Measurements from ENCODE around the gene CAMK2N1. TPM values are rescaled to one million over a fixed set of nuclear protein-coding genes. Genes with fewer than 3 reads are reported as not detected.

The CAMK2N1 gene
- total and polyA plus RNA-seq, 2 of the 13 experiments (the other 11 are each of a cell fraction or from before 2014, with no cell fraction given): 38.0 to 38.6 TPM

- TF ChIP-seq, protein P1, sequence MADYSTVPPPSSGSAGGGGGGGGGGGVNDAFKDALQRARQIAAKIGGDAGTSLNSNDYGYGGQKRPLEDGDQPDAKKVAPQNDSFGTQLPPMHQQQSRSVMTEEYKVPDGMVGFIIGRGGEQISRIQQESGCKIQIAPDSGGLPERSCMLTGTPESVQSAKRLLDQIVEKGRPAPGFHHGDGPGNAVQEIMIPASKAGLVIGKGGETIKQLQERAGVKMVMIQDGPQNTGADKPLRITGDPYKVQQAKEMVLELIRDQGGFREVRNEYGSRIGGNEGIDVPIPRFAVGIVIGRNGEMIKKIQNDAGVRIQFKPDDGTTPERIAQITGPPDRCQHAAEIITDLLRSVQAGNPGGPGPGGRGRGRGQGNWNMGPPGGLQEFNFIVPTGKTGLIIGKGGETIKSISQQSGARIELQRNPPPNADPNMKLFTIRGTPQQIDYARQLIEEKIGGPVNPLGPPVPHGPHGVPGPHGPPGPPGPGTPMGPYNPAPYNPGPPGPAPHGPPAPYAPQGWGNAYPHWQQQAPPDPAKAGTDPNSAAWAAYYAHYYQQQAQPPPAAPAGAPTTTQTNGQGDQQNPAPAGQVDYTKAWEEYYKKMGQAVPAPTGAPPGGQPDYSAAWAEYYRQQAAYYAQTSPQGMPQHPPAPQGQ (CRISPR knock-in tag; IDR thresholded peaks at IDR 0.05; ENCODE audit: borderline replicate concordance): no peak
- no peak; the same call in 1 of the 2 replicates for TF ChIP-seq SPEN (CRISPR knock-in tag; IDR thresholded peaks at IDR 0.05; ENCODE audit: low read depth)
- TF ChIP-seq, protein P2, sequence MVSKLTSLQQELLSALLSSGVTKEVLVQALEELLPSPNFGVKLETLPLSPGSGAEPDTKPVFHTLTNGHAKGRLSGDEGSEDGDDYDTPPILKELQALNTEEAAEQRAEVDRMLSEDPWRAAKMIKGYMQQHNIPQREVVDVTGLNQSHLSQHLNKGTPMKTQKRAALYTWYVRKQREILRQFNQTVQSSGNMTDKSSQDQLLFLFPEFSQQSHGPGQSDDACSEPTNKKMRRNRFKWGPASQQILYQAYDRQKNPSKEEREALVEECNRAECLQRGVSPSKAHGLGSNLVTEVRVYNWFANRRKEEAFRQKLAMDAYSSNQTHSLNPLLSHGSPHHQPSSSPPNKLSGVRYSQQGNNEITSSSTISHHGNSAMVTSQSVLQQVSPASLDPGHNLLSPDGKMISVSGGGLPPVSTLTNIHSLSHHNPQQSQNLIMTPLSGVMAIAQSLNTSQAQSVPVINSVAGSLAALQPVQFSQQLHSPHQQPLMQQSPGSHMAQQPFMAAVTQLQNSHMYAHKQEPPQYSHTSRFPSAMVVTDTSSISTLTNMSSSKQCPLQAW (CRISPR knock-in tag; IDR thresholded peaks at IDR 0.05): peak; percentile 30; the same call in 1 of the 2 replicates
- TF ChIP-seq SMAD9 (CRISPR knock-in tag; IDR thresholded peaks at IDR 0.05): no peak
- no peak for TF ChIP-seq SMARCC2 (IDR thresholded peaks at IDR 0.05)
- TF ChIP-seq MIXL1 (CRISPR knock-in tag; IDR thresholded peaks at IDR 0.05): no peak
- TF ChIP-seq ADNP (CRISPR knock-in tag; IDR thresholded peaks at IDR 0.05): no peak
- no peak for TF ChIP-seq ZFP82 (CRISPR knock-in tag; IDR thresholded peaks at IDR 0.05; ENCODE audit: borderline replicate concordance)
- TF ChIP-seq SATB2 (CRISPR knock-in tag; IDR thresholded peaks at IDR 0.05): no peak
- TF ChIP-seq, protein P3, sequence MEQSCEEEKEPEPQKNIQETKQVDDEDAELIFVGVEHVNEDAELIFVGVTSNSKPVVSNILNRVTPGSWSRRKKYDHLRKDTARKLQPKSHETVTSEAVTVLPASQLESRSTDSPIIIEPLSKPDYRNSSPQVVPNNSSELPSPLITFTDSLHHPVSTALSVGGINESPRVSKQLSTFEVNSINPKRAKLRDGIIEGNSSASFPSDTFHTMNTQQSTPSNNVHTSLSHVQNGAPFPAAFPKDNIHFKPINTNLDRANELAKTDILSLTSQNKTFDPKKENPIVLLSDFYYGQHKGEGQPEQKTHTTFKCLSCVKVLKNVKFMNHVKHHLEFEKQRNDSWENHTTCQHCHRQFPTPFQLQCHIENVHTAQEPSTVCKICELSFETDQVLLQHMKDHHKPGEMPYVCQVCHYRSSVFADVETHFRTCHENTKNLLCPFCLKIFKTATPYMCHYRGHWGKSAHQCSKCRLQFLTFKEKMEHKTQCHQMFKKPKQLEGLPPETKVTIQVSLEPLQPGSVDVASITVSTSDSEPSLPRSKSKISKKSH (CRISPR knock-in tag; IDR thresholded peaks at IDR 0.05; ENCODE audit: borderline replicate concordance): no peak
- no peak for TF ChIP-seq CHD2 (IDR thresholded peaks at IDR 0.05; ENCODE audit: low read depth, low read length)
- no peak for TF ChIP-seq FOXO1 (CRISPR knock-in tag; IDR thresholded peaks at IDR 0.05)
- TF ChIP-seq ZNF318 (CRISPR knock-in tag; IDR thresholded peaks at IDR 0.05): no peak
- TF ChIP-seq POLR2A (IDR thresholded peaks at IDR 0.05; ENCODE audit: insufficient read depth in 1 of 2, low read depth in 2 of 2, low read length in 2 of 2): peak in 1 of 2 experiments; percentile 16; a peak in 1 of 4 replicates
- TF ChIP-seq ZEB1 (IDR thresholded peaks at IDR 0.05; ENCODE audit: insufficient replicate concordance, low read depth): no peak
Measured at GRCh38 chr1:20483833-20484518, 2.0 kb downstream of the CAMK2N1 start (continued).
